OCI-LY1 (cell line): Measurements from ENCODE around the gene DDX50.

Experiments
- EZH2 ChIP-seq: fragments of 200-600 bp; sonication (generic), shearing (Covaris generic); IDR thresholded peaks from 2 replicates; pipeline ENCODE4 v1.8.0; 2017; ENCODE audit warnings: borderline replicate concordance, mixed run types, mild to moderate bottlenecking, antibody characterized with exemption, low read length, moderate library complexity, mixed read lengths
- TF ChIP-seq, protein P1 (sequence below): fragments of 200-600 bp; sonication (generic), shearing (Covaris generic); IDR thresholded peaks from 2 replicates; pipeline ENCODE4 v1.5.1; 2017; ENCODE audit warnings: mild to moderate bottlenecking, antibody characterized with exemption, low read length, moderate library complexity, mixed read lengths

DNA sequence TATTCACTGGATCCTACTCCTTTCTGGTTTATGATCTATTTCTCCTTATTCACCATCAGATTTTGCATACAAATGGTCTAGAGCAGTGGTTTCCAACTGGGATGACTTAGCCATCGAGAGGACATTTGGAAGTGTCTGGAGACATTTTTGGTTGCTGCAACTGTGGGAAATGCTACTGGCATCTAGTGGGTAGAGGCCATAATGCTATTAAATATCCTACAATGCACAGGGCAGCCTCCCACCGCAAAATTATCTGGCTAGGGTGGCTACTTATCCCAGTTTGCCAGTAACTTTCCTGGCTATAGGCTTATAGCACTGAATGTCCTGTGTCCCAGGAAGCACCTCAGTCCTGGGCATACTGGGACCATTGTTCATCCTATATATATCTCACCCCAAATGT is 21.5 kb upstream of the DDX50 start:
- TF ChIP-seq, protein P1, sequence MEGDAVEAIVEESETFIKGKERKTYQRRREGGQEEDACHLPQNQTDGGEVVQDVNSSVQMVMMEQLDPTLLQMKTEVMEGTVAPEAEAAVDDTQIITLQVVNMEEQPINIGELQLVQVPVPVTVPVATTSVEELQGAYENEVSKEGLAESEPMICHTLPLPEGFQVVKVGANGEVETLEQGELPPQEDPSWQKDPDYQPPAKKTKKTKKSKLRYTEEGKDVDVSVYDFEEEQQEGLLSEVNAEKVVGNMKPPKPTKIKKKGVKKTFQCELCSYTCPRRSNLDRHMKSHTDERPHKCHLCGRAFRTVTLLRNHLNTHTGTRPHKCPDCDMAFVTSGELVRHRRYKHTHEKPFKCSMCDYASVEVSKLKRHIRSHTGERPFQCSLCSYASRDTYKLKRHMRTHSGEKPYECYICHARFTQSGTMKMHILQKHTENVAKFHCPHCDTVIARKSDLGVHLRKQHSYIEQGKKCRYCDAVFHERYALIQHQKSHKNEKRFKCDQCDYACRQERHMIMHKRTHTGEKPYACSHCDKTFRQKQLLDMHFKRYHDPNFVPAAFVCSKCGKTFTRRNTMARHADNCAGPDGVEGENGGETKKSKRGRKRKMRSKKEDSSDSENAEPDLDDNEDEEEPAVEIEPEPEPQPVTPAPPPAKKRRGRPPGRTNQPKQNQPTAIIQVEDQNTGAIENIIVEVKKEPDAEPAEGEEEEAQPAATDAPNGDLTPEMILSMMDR: no peak
- TF ChIP-seq EZH2: no peak
